GM23248 (cell line): ENCODE measurements around the gene TEKTIP1.

Experiments
- EZH2 ChIP-seq: fragments of 200-600 bp; sonication (generic); IDR thresholded peaks from 2 replicates; pipeline ENCODE4 v1.6.1; 2018; ENCODE audit warnings: antibody characterized with exemption, mild to moderate bottlenecking; ENCODE audit not compliant: insufficient read depth, poor library complexity, severe bottlenecking
- EZH2phosphoT487 ChIP-seq: fragments of 200-600 bp; sonication (generic); IDR thresholded peaks from 2 replicates; pipeline ENCODE4 v1.6.1; 2018; ENCODE audit warnings: antibody characterized with exemption, moderate library complexity, mild to moderate bottlenecking, low read depth; ENCODE audit not compliant: insufficient read depth

- TF ChIP-seq EZH2phosphoT487 (no peak), EZH2 (no peak)
Observed at GRCh38 chr19:3507371-3508120, 31.4 kb upstream of the TEKTIP1 start.
